ENCODE measurements around the gene MTMR11. TPM values are rescaled to one million over a fixed set of nuclear protein-coding genes. Genes with fewer than 3 reads are reported as not detected.
"Not testable (repeated sequence)": the region's sequence is repeated elsewhere in the genome, so short reads cannot be mapped to it uniquely, and the experiment has no call there.

MTMR11 gene
- total and polyA plus RNA-seq, 7 experiments from 2014 or later, result 1.2 to 14.2 (median 3.6) TPM; not detected in 2

- peak in 1 of 9 donors; percentile 46 for DNase-seq
- H3K4me3 Mint-ChIP-seq; H3K27me3 Mint-ChIP-seq; intact Hi-C loops (cut with micrococcal nuclease); H3K27ac Mint-ChIP-seq; H3K27me3 ChIP-seq (ENCODE audit: control insufficient read depth in 2 of 2, insufficient read depth in 2 of 2, low read length in 2 of 2); H3K36me3 ChIP-seq (ENCODE audit: control insufficient read depth in 2 of 3, insufficient read depth in 3 of 3, low read length in 3 of 3); H3K9me3 Mint-ChIP-seq; H3K36me3 Mint-ChIP-seq; H3K9me3 ChIP-seq (ENCODE audit: control insufficient read depth in 2 of 3, low read length in 3 of 3): not testable (repeated sequence)
- H3K4me3 ChIP-seq (ENCODE audit: low read length), result peak overlapping the region; percentile 97
- ChIA-PET CTCF (interaction anchor here (0.6 to 2.9 kb wide), 4 partner anchors 37 to 205 kb away, joined by 3 to 13 read pairs (median 4); no protein-coding TSS in a partner anchor), POLR2A (interaction anchor here (0.6 to 9.2 kb wide), 53 partner anchors 8 to 1653 kb away, joined by 3 to 547 read pairs (median 6); partner anchors contain the start of genes ANP32E, APH1A, BOLA1 and ENSA)
- H3K4me1 ChIP-seq (ENCODE audit: control insufficient read depth in 2 of 2, insufficient read depth in 2 of 2, low read length in 2 of 2), result peaks cover 17 to 22% of the 10 kb centered on the region in 2 donors
- peak; percentile 0 for ATAC-seq
- H3K27ac ChIP-seq (ENCODE audit: low read depth, low read length), result peak overlapping the region; percentile 93
- H3K4me1 Mint-ChIP-seq, result peaks cover 5 to 11% (median 7%) of the 10 kb centered on the region in 7 donors
Observed at GRCh38 chr1:149887196-149887455, 49.6 kb downstream of the MTMR11 start.

- ChIA-PET CTCF (interaction anchor here (0.6 to 2.9 kb wide), 4 partner anchors 37 to 206 kb away, joined by 3 to 13 read pairs (median 3); no protein-coding TSS in a partner anchor), POLR2A (interaction anchor here (0.6 to 9.2 kb wide), 54 partner anchors 7 to 1653 kb away, joined by 3 to 547 read pairs (median 6); partner anchors contain the start of genes ANP32E, APH1A, BOLA1 and ENSA)
- Histone ChIP-seq H3K9me3 (ENCODE audit: control insufficient read depth in 2 of 3, low read length in 3 of 3) (no peaks in the 10 kb centered on the region), H3K27ac (ENCODE audit: low read depth, low read length) (peak overlapping the region; percentile 93), H3K4me3 (ENCODE audit: low read length) (peak overlapping the region; percentile 97), H3K27me3 (ENCODE audit: control insufficient read depth in 2 of 2, insufficient read depth in 2 of 2, low read length in 2 of 2) (no peaks in the 10 kb centered on the region), H3K4me1 (ENCODE audit: control insufficient read depth in 2 of 2, insufficient read depth in 2 of 2, low read length in 2 of 2) (peaks cover 17 to 28% of the 10 kb centered on the region in 2 donors), H3K36me3 (ENCODE audit: control insufficient read depth in 2 of 3, insufficient read depth in 3 of 3, low read length in 3 of 3) (no peaks in the 10 kb centered on the region)
- intact Hi-C loops (cut with micrococcal nuclease), result no loop called here
- Mint-ChIP-seq H3K36me3 (peaks cover 0 to 1% (median 0%) of the 10 kb centered on the region in 5 donors), H3K27ac (no peak overlapping the region), H3K4me1 (peaks cover 10 to 15% (median 12%) of the 10 kb centered on the region in 7 donors), H3K4me3 (no peak overlapping the region), H3K9me3 (no peaks in the 10 kb centered on the region), H3K27me3 (no peaks in the 10 kb centered on the region)
- ATAC-seq (peak; percentile 79), DNase-seq (peak; percentile 71 to 98 (median 95))
Observed at GRCh38 chr1:149886396-149887195, 50.1 kb downstream of the MTMR11 start.

- intact Hi-C loops (cut with micrococcal nuclease); H3K36me3 Mint-ChIP-seq; ATAC-seq; H3K36me3 ChIP-seq (ENCODE audit: control insufficient read depth in 2 of 3, insufficient read depth in 3 of 3, low read length in 3 of 3); H3K27me3 ChIP-seq (ENCODE audit: control insufficient read depth in 2 of 2, insufficient read depth in 2 of 2, low read length in 2 of 2); H3K27me3 Mint-ChIP-seq; H3K4me3 Mint-ChIP-seq; DNase-seq; H3K9me3 ChIP-seq (ENCODE audit: control insufficient read depth in 2 of 3, low read length in 3 of 3); H3K9me3 Mint-ChIP-seq; H3K27ac Mint-ChIP-seq: not testable (repeated sequence)
- ChIA-PET POLR2A (interaction anchor here (0.6 to 9.2 kb wide), 34 partner anchors 9 to 1396 kb away, joined by 3 to 547 read pairs (median 9); partner anchors contain the start of genes ANP32E, APH1A, BOLA1 and OTUD7B), CTCF (interaction anchor here (0.7 to 2.9 kb wide), 3 partner anchors 36 to 76 kb away, joined by 3 to 13 read pairs (median 5); no protein-coding TSS in a partner anchor)
- Histone ChIP-seq H3K27ac (ENCODE audit: low read depth, low read length) (peak overlapping the region; percentile 93), H3K4me3 (ENCODE audit: low read length) (peak overlapping the region; percentile 97), H3K4me1 (ENCODE audit: control insufficient read depth in 2 of 2, insufficient read depth in 2 of 2, low read length in 2 of 2) (peaks cover 17 to 31% of the 10 kb centered on the region in 2 donors)
- peaks cover 12 to 20% (median 17%) of the 10 kb centered on the region in 7 donors for H3K4me1 Mint-ChIP-seq
Observed at GRCh38 chr1:149886121-149886395, 50.6 kb downstream of the MTMR11 start.

GRCh38 chr1:149885339-149886120 lies 51.1 kb downstream of the MTMR11 start:
- CTCF ChIA-PET, result interaction anchor here (0.7 to 2.9 kb wide), 3 partner anchors 36 to 77 kb away, joined by 3 to 13 read pairs (median 5); no protein-coding TSS in a partner anchor
- intact Hi-C loops (cut with micrococcal nuclease), result no loop called here
- ATAC-seq, result peak; percentile 6

GRCh38 chr1:149884433-149885338 lies 52.0 kb downstream of the MTMR11 start:
- Histone ChIP-seq H3K4me3 (ENCODE audit: low read length) (peak overlapping the region; percentile 97), H3K27me3 (ENCODE audit: control insufficient read depth in 2 of 2, insufficient read depth in 2 of 2, low read length in 2 of 2) (no peaks in the 10 kb centered on the region), H3K36me3 (ENCODE audit: control insufficient read depth in 2 of 3, insufficient read depth in 3 of 3, low read length in 3 of 3) (no peaks in the 10 kb centered on the region), H3K27ac (ENCODE audit: low read depth, low read length) (peak overlapping the region; percentile 93), H3K4me1 (ENCODE audit: control insufficient read depth in 2 of 2, insufficient read depth in 2 of 2, low read length in 2 of 2) (peaks cover 23 to 39% of the 10 kb centered on the region in 2 donors), H3K9me3 (ENCODE audit: control insufficient read depth in 2 of 3, low read length in 3 of 3) (no peaks in the 10 kb centered on the region)
- no peaks in the 10 kb centered on the region for H3K27me3 Mint-ChIP-seq
- ATAC-seq (no peak), DNase-seq (peak in 5 of 9 donors; percentile 6 to 26 (median 16))
- POLR2A ChIA-PET, result interaction anchor here (0.7 to 9.2 kb wide), 12 partner anchors 12 to 480 kb away, joined by 3 to 547 read pairs (median 17); partner anchors contain the start of genes BOLA1, RPRD2 and SF3B4
- CTCF ChIA-PET, result no interaction called here
- peaks cover 17 to 27% (median 20%) of the 10 kb centered on the region in 7 donors for H3K4me1 Mint-ChIP-seq
- no peaks in the 10 kb centered on the region for H3K9me3 Mint-ChIP-seq
- H3K4me3 Mint-ChIP-seq, result no peak overlapping the region
- peaks cover 0 to 1% (median 0%) of the 10 kb centered on the region in 5 donors for H3K36me3 Mint-ChIP-seq
- H3K27ac Mint-ChIP-seq, result no peak overlapping the region
- intact Hi-C loops (cut with micrococcal nuclease), result no loop called here

More at GRCh38 chr1:149885339-149886120, 51.1 kb downstream of the MTMR11 start:
- Histone ChIP-seq H3K27ac (ENCODE audit: low read depth, low read length) (peak overlapping the region; percentile 93), H3K36me3 (ENCODE audit: control insufficient read depth in 2 of 3, insufficient read depth in 3 of 3, low read length in 3 of 3) (no peaks in the 10 kb centered on the region), H3K9me3 (ENCODE audit: control insufficient read depth in 2 of 3, low read length in 3 of 3) (no peaks in the 10 kb centered on the region), H3K27me3 (ENCODE audit: control insufficient read depth in 2 of 2, insufficient read depth in 2 of 2, low read length in 2 of 2) (no peaks in the 10 kb centered on the region), H3K4me3 (ENCODE audit: low read length) (peak overlapping the region; percentile 97), H3K4me1 (ENCODE audit: control insufficient read depth in 2 of 2, insufficient read depth in 2 of 2, low read length in 2 of 2) (peaks cover 17 to 31% of the 10 kb centered on the region in 2 donors)
- H3K4me1 Mint-ChIP-seq, result peaks cover 12 to 20% (median 17%) of the 10 kb centered on the region in 7 donors
- no peak overlapping the region for H3K27ac Mint-ChIP-seq
- H3K27me3 Mint-ChIP-seq, result no peaks in the 10 kb centered on the region
- POLR2A ChIA-PET, result interaction anchor here (0.6 to 9.2 kb wide), 21 partner anchors 8 to 1396 kb away, joined by 3 to 547 read pairs (median 16); partner anchors contain the start of genes ANP32E, APH1A, BOLA1 and OTUD7B
- H3K36me3 Mint-ChIP-seq, result peaks cover 0 to 1% (median 0%) of the 10 kb centered on the region in 5 donors
- no peaks in the 10 kb centered on the region for H3K9me3 Mint-ChIP-seq
- no peak overlapping the region for H3K4me3 Mint-ChIP-seq
- DNase-seq, result peak; percentile 49 to 74 (median 70)
